ENCODE results near the gene ARMC3. TPM values are rescaled to one million over a fixed set of nuclear protein-coding genes. Genes with fewer than 3 reads are reported as not detected.

ARMC3 gene
- total RNA-seq, 1 experiment from 2014 or later, result 0.09 TPM

DNA sequence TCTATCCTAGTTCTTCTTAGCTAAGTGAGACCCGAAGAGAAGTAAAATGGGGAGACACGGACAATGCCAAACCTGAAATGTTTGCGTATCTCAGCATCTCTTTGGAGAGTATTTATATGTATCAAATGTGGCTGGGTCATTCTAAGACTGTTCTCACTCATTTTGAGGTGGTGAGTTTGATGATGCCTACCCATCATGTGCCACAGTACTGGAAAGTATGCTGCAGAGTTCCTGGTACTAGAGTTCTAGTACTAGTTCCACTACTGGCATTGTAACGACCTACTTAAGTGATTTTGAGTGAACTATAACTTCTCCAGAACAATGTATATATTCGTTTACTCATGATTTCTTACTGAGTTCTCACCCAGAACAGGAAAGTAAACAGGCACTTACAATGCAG, 41.9 kb downstream of the ARMC3 start:
- Histone ChIP-seq H3K14ac (ENCODE audit: insufficient read depth, low read length) (no peak overlapping the region), H3K4ac (ENCODE audit: low read depth, low read length) (no peak overlapping the region), H2BK15ac (ENCODE audit: low read depth, low read length) (no peak overlapping the region), H4K8ac (replicated peaks; ENCODE audit: insufficient read length, low read depth, low read length) (no peak overlapping the region), H3T11ph (ENCODE audit: low read length) (no peak overlapping the region), H3K27ac (ENCODE audit: insufficient read length, low read depth, low read length) (no peak overlapping the region), H2AK5ac (ENCODE audit: insufficient read length, low read length) (no peak overlapping the region), H2BK120ac (ENCODE audit: low read depth, low read length, poor library complexity, severe bottlenecking) (no peak overlapping the region), H3K18ac (ENCODE audit: insufficient read length, low read depth, low read length) (no peak overlapping the region), H3K4me1 (ENCODE audit: insufficient read depth, low read length) (no peaks in the 10 kb centered on the region), H3K4me2 (ENCODE audit: insufficient read depth, insufficient read length, low read length) (no peak overlapping the region), H2BK12ac (ENCODE audit: insufficient read length, low read depth, low read length) (no peak overlapping the region), H2BK20ac (ENCODE audit: low read depth, low read length, poor library complexity, severe bottlenecking) (no peak overlapping the region), H2AFZ (ENCODE audit: low read length) (no peak overlapping the region), H3K27me3 (ENCODE audit: insufficient read depth, low read length) (no peaks in the 10 kb centered on the region), H3K79me2 (ENCODE audit: insufficient read depth, low read length) (no peaks in the 10 kb centered on the region), H3K9ac (ENCODE audit: extremely low read depth, insufficient read length, low read length) (no peak overlapping the region), H3K56ac (ENCODE audit: insufficient read length, low read depth, low read length) (no peak overlapping the region), H3K9me3 (ENCODE audit: control insufficient read depth, low read depth, low read length) (no peaks in the 10 kb centered on the region), H4K20me1 (ENCODE audit: control insufficient read depth, insufficient read depth, insufficient read length) (no peaks in the 10 kb centered on the region), H4K91ac (ENCODE audit: insufficient read length, low read depth, low read length) (no peak overlapping the region), H3K79me1 (ENCODE audit: insufficient read depth, low read depth, low read length, poor library complexity, severe bottlenecking) (no peaks in the 10 kb centered on the region), H3K23ac (ENCODE audit: insufficient read length, low read depth, low read length) (no peak overlapping the region), H4K5ac (ENCODE audit: insufficient read length, low read depth, low read length) (no peak overlapping the region), H3K23me2 (ENCODE audit: insufficient read length, low read depth, low read length, poor library complexity, severe bottlenecking) (no peaks in the 10 kb centered on the region), H2BK5ac (ENCODE audit: insufficient read length, low read length) (no peak overlapping the region)
- TF ChIP-seq, protein P1, sequence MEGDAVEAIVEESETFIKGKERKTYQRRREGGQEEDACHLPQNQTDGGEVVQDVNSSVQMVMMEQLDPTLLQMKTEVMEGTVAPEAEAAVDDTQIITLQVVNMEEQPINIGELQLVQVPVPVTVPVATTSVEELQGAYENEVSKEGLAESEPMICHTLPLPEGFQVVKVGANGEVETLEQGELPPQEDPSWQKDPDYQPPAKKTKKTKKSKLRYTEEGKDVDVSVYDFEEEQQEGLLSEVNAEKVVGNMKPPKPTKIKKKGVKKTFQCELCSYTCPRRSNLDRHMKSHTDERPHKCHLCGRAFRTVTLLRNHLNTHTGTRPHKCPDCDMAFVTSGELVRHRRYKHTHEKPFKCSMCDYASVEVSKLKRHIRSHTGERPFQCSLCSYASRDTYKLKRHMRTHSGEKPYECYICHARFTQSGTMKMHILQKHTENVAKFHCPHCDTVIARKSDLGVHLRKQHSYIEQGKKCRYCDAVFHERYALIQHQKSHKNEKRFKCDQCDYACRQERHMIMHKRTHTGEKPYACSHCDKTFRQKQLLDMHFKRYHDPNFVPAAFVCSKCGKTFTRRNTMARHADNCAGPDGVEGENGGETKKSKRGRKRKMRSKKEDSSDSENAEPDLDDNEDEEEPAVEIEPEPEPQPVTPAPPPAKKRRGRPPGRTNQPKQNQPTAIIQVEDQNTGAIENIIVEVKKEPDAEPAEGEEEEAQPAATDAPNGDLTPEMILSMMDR (conservative IDR thresholded peaks at IDR 0.05), result no peak
- Mint-ChIP-seq H3K9me3 (no peaks in the 10 kb centered on the region), H3K27ac (no peak overlapping the region), H3K4me3 (no peak overlapping the region), H3K4me1 (no peaks in the 10 kb centered on the region), H3K27me3 (ENCODE audit: low read depth) (no peaks in the 10 kb centered on the region), H3K36me3 (ENCODE audit: insufficient read depth in 1 of 3, low read depth in 3 of 3) (no peaks in the 10 kb centered on the region)
- DNase-seq, result no peak
- WGBS (ENCODE audit: extremely low coverage, insufficient read length, low lambda C conversion rate), result no CpG with 5 or more reads among the region's 5 CpGs

All from H9 (cell line).